Activated CD4-positive, alpha-beta memory T cell treated with anti-CD3 and anti-CD28 coated beads for 36 hours (primary cell): ENCODE data around the gene KLHL34. TPM values are rescaled to one million over a fixed set of nuclear protein-coding genes. Genes with fewer than 3 reads are reported as not detected.

Source experiments
- CTCF ChIA-PET: fragments of 350-600 bp; sonication (Branson Sonifier 250); formaldehyde crosslinking; loops from one replicate; lab custom pipeline; 2021; ENCODE audit warnings: antibody characterized with exemption, inconsistent platforms; lab: Charles Lee
- POLR2A ChIA-PET: fragments of 350-600 bp; sonication (Branson Sonifier 250); formaldehyde crosslinking; loops from one replicate; lab custom pipeline; 2021; ENCODE audit warnings: antibody characterized with exemption; lab: Charles Lee
- DNase-seq: peaks from one replicate; pipeline ENCODE4 v3.0.0-alpha.2; 2020
- H3K27ac Mint-ChIP-seq: one replicate; pipeline ENCODE4 v1.8.0; 2021; ENCODE audit warnings: mixed read lengths
- H3K27me3 Mint-ChIP-seq: one replicate; pipeline ENCODE4 v1.8.0; 2021; ENCODE audit warnings: mixed read lengths
- H3K36me3 Mint-ChIP-seq: one replicate; pipeline ENCODE4 v1.8.0; 2021; ENCODE audit warnings: mixed read lengths
- H3K4me1 Mint-ChIP-seq: one replicate; pipeline ENCODE4 v1.8.0; 2021; ENCODE audit warnings: low read depth, mixed read lengths
- H3K4me3 Mint-ChIP-seq: one replicate; pipeline ENCODE4 v1.8.0; 2021; ENCODE audit warnings: mild to moderate bottlenecking, mixed read lengths
- H3K9me3 Mint-ChIP-seq: one replicate; pipeline ENCODE4 v1.8.0; 2021; ENCODE audit warnings: mixed read lengths
- intact Hi-C: fragments of 100-400 bp; cut with micrococcal nuclease; formaldehyde crosslinking; loops from one replicate; pipeline ENCODE4 v1.15.1; 2023
- total RNA-seq, 2 experiments: library from RNA; stranded (reverse); gene quantifications; one replicate each; pipeline ENCODE4 v1.2.3, GENCODE V29; 2021

KLHL34 gene, protein sequence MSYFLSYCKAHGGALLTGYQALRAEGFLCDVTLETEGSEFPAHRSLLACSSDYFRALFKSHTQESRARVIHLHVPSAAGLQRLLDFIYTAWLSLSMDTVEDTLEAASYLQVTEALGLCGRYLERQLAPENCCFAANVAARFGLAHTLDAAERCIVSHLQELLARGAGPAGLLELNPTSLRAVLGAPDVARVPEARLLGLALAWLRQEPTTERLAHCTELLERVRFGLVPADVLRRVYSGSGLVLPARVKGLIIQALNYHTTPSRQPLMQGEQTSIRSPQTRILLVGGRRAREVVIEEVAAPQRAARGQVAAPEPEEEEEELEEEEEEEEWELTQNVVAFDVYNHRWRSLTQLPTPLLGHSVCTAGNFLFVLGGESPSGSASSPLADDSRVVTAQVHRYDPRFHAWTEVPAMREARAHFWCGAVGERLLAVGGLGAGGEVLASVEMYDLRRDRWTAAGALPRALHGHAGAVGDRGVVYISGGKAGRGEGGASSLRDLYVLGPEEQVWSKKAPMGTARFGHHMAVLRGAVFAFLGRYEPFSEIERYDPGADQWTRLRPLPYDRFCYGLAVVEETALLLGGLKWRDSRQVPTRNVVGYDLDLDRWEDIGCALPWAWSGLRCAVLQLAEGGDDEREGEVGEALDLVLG
- under 1 TPM; 0.70 to 0.71 TPM for total RNA-seq

DNA sequence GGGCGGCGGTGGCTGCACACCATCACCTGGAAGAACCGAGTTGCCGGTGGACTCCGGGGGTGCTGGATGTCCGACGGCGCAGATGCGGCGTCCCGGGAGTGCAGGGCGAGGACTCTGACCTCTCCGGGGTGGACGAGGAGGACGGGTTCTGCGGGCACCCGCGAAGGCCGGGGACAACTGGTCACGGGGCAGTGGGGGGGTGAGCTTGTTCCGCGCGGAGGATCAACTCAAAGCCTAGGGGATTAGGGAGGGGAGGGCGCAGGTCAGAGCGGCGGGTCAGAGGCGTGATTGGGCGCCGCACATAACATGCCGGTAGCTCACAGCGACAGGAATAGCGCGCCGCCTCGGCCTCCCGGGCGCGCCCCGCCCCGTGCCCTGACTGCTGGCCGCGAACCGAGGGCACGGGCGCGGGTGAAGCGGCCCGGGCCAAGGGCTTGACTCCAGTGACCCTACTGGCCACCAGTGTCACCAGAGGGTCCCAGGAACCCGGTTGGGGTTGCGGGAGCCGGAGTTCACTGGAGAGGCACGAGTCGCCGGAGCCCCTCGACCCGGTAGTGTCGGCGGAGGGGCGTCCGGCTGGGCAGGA lies at the start of gene KLHL34:
KLHL34 (minus strand) TSS at position 179 of the 586 bp plus-strand sequence. CDS start 542 bp downstream, outside the sequence.
- peaks cover 6% of the 10 kb centered on the region for H3K4me1 Mint-ChIP-seq
- intact Hi-C loops, result no loop called here
- H3K27ac Mint-ChIP-seq, result peak within 1 kb of the TSS; percentile 23

DNA sequence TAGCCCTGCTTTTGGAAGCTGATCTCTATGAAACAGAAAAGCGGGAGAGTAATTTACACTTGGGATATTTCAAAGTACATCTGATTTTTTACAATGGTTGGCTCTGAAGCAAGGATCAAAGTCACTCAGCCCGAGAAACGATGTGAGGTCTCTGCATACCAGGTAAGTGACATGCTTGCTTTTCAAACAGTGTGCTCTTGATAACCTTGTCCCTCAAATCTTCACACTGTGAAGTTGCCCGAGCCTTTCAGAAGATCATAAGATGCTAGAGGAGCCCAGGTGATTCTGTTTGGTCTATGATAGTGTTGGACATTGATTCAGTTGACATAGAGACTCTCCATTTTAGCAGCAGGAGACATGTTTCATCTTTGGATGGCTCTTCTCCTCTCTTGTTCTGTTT lies 47.1 kb upstream of the KLHL34 start:
- no peak for DNase-seq
- Mint-ChIP-seq H3K9me3 (no peaks in the 10 kb centered on the region), H3K27ac (no peak overlapping the region), H3K4me3 (no peak overlapping the region), H3K36me3 (no peaks in the 10 kb centered on the region), H3K4me1 (no peaks in the 10 kb centered on the region), H3K27me3 (no peaks in the 10 kb centered on the region)
- CTCF ChIA-PET, result no interaction called here
- POLR2A ChIA-PET, result no interaction called here
- intact Hi-C loops, result no loop called here

More for the DNA sequence above, at the start of gene KLHL34:
- Mint-ChIP-seq H3K4me3 (peak within 1 kb of the TSS; percentile 61), H3K36me3 (peaks cover 1% of the 10 kb centered on the region), H3K27me3 (no peaks in the 10 kb centered on the region), H3K9me3 (no peaks in the 10 kb centered on the region)
- peak; percentile 22 for DNase-seq
- ChIA-PET CTCF (no interaction called here), POLR2A (no interaction called here)

DNA sequence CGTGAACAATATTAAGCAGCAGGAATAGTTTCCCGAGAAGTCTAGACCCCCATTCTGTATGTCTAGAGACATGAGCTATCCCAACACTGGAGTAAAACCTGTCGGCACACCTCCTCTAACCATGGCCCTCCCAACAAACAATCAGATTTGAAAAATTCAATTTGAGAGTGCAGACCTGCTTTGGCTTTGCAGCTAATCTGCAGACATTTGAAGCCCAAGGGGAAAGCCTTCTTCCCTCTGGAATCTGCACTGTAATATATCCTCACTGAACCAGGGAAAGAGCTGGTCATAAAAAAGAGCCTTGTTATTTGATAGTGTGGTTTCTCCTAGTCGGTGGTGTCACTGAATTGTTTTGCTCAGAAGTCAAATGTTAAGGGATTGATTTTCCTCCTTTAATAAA lies 44.6 kb upstream of the KLHL34 start:
- Mint-ChIP-seq H3K9me3 (no peaks in the 10 kb centered on the region), H3K36me3 (no peaks in the 10 kb centered on the region), H3K27me3 (no peaks in the 10 kb centered on the region), H3K4me1 (no peaks in the 10 kb centered on the region), H3K27ac (no peak overlapping the region), H3K4me3 (no peak overlapping the region)
- no peak for DNase-seq
- POLR2A ChIA-PET, result no interaction called here
- CTCF ChIA-PET, result no interaction called here
- intact Hi-C loops, result no loop called here

DNA sequence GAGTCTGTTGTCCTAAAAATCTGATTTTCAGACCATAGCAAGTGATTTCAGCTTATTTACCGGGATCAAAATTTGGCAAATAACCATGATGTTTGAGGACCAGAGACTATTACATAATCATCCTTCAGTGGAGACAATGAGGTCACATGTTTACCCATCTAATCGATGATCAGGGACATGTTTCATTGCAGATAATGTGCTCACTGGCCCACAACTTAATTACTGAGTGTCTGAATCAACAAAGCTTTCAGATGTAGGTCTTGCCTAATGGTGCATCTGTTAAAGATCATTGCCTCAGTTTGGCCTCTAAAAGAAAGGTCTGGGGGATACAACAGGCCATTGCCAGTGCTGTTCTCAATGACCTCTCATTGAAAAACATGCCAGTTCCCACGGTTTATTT lies 42.8 kb upstream of the KLHL34 start:
- no peak overlapping the region for H3K4me3 Mint-ChIP-seq
- H3K36me3 Mint-ChIP-seq, result no peaks in the 10 kb centered on the region
- POLR2A ChIA-PET, result no interaction called here
- H3K27ac Mint-ChIP-seq, result no peak overlapping the region
- CTCF ChIA-PET, result no interaction called here
- intact Hi-C loops, result no loop called here
- H3K27me3 Mint-ChIP-seq, result no peaks in the 10 kb centered on the region
- no peak for DNase-seq
- no peaks in the 10 kb centered on the region for H3K9me3 Mint-ChIP-seq
- no peaks in the 10 kb centered on the region for H3K4me1 Mint-ChIP-seq

DNA sequence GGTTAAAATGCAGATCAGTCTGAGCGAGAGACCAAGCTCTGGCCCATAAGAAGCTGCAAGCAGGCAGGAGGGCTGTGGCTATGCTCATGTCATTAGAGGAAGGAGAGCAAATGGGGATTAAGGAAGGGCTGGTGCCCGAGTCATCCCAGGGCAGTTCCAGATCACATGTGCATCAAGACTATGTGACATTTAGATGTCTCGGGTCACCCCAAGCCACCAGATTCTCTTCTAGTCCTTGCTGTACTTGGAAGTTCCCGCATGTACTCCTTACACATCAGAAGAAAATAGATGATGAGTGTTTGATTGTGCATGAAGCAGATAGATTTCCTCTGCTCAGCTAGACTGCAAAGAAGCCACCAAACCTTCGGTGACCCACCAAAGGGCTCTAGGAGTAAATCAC lies 42.1 kb upstream of the KLHL34 start:
- intact Hi-C loops, result no loop called here
- no peaks in the 10 kb centered on the region for H3K4me1 Mint-ChIP-seq
- H3K27me3 Mint-ChIP-seq, result no peaks in the 10 kb centered on the region
- H3K36me3 Mint-ChIP-seq, result no peaks in the 10 kb centered on the region
- H3K27ac Mint-ChIP-seq, result no peak overlapping the region
- CTCF ChIA-PET, result no interaction called here
- POLR2A ChIA-PET, result no interaction called here
- DNase-seq, result no peak
- H3K4me3 Mint-ChIP-seq, result no peak overlapping the region
- H3K9me3 Mint-ChIP-seq, result no peaks in the 10 kb centered on the region

DNA sequence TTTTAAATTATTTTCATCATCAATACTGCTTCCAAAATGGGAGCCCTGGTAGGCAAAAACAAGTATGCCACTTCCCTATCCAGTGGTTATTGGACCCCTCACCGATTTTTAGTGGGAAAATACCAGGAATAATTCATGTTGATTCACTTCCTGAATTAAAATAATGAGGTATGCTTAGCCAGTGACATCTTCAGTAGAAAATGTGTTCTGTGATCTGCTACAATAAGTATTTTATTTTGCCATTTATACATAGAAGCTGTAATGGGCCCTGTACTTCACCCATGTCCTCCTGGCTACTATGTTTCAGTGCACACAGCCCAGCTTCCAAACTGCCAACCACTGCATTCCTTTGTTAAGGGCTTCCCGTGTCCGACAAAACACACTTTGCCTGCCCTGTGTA lies 41.0 kb upstream of the KLHL34 start:
- ChIA-PET CTCF (no interaction called here), POLR2A (no interaction called here)
- no peak overlapping the region for H3K4me3 Mint-ChIP-seq
- H3K4me1 Mint-ChIP-seq, result no peaks in the 10 kb centered on the region
- intact Hi-C loops, result no loop called here
- no peaks in the 10 kb centered on the region for H3K36me3 Mint-ChIP-seq
- no peak for DNase-seq
- H3K27me3 Mint-ChIP-seq, result no peaks in the 10 kb centered on the region
- H3K9me3 Mint-ChIP-seq, result no peaks in the 10 kb centered on the region
- H3K27ac Mint-ChIP-seq, result no peak overlapping the region

DNA sequence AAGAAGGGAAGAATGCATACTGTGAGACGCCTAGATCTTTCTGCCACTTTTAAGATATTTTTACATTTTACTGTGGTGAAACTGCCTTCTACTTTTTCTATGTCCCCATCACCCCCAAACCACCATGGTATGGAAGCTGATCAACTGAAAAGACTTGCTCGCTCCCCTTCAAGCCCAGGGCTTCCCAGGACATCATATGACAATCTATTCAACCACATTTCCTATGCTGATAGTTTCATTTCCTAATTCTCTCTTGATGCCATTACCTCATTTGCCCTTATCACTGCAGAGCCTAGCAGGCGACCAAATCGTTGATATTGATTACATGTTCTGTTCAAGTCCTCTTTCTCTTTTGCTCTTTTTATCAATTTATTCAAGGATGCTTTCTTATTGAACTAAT lies 40.1 kb upstream of the KLHL34 start:
- no peaks in the 10 kb centered on the region for H3K9me3 Mint-ChIP-seq
- intact Hi-C loops, result no loop called here
- no peaks in the 10 kb centered on the region for H3K27me3 Mint-ChIP-seq
- no peaks in the 10 kb centered on the region for H3K4me1 Mint-ChIP-seq
- ChIA-PET POLR2A (no interaction called here), CTCF (no interaction called here)
- no peak overlapping the region for H3K4me3 Mint-ChIP-seq
- no peak overlapping the region for H3K27ac Mint-ChIP-seq
- no peak for DNase-seq
- H3K36me3 Mint-ChIP-seq, result no peaks in the 10 kb centered on the region

DNA sequence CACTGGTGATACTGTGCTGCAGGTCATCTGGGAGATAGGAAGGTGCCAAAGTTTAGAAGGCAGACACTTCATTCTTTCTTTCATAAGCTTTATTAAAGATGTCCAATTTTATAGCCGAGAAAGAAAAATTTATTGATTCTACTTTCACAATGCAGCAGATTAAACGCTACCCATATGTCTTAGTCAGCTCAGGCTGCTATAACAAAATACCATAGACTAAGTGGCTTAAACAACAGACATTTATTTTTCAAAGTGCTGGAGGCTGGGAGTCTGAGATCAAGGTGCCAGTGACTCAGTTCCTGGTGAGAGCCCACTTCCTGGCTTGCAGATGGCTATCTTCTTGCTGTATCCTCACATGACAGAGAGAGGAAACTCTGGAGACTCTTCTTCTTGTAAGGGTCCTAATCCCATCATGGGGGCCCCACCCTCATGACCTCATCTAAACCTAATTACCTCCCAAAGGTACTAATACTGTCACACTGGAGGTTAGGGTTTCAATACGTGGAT lies 33.4 kb upstream of the KLHL34 start:
- Mint-ChIP-seq H3K4me3 (no peak overlapping the region), H3K36me3 (no peaks in the 10 kb centered on the region), H3K4me1 (no peaks in the 10 kb centered on the region), H3K27ac (peak overlapping the region; percentile 2), H3K9me3 (no peaks in the 10 kb centered on the region), H3K27me3 (no peaks in the 10 kb centered on the region)
- POLR2A ChIA-PET, result no interaction called here
- intact Hi-C loops, result no loop called here
- DNase-seq, result peak; percentile 8
- CTCF ChIA-PET, result no interaction called here

DNA sequence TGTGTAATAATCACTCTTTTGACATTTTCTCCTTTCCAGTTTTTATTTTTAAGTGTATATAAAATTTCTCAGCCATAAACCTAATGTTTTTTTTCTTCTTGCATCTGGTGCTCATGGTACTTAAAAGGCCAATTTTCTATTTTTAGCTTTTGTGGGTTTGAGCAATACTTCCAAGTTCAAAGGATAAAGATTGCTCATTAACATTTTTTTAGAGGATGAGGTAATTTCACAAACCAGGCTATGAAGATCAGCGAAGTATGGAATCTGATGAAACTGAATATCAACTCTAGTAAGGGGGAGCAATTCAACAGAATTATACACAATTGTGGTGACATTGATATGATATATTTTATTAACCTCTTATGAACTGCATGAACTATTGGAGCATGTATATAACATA lies 25.8 kb upstream of the KLHL34 start:
- no peaks in the 10 kb centered on the region for H3K9me3 Mint-ChIP-seq
- H3K27me3 Mint-ChIP-seq, result no peaks in the 10 kb centered on the region
- DNase-seq, result no peak
- no peak overlapping the region for H3K27ac Mint-ChIP-seq
- CTCF ChIA-PET, result no interaction called here
- intact Hi-C loops, result no loop called here
- no peaks in the 10 kb centered on the region for H3K4me1 Mint-ChIP-seq
- no peaks in the 10 kb centered on the region for H3K36me3 Mint-ChIP-seq
- POLR2A ChIA-PET, result no interaction called here
- no peak overlapping the region for H3K4me3 Mint-ChIP-seq

DNA sequence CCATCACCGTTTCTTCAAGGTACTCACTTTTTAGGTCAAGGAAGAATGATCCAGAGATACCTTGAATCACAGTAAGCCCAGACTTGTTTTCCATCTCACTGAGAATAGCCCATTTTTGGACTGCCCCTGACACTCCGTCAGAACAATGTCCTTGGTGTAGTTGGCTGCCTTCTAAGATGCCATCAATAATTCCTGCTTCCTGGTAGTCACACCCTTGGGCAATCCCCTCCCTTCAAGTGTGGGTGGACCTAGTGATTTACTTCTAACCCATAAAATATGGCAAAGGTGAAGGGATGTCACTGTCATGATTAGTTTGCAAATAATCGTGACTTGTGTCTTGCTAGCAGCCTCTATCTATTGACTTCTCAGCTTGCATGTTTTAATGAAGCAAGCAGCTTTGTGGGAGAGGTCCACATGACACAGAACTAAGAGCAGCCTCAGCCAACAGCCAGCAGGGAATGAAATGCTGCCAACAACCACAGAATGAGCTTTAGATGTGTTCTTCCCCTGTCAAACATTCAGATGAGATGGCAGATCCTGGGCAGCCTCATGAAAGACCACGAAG lies 20.0 kb upstream of the KLHL34 start:
- H3K9me3 Mint-ChIP-seq, result no peaks in the 10 kb centered on the region
- intact Hi-C loops, result no loop called here
- POLR2A ChIA-PET, result no interaction called here
- H3K27me3 Mint-ChIP-seq, result no peaks in the 10 kb centered on the region
- H3K36me3 Mint-ChIP-seq, result no peaks in the 10 kb centered on the region
- H3K4me1 Mint-ChIP-seq, result no peaks in the 10 kb centered on the region
- no peak for DNase-seq
- CTCF ChIA-PET, result no interaction called here
- no peak overlapping the region for H3K27ac Mint-ChIP-seq
- no peak overlapping the region for H3K4me3 Mint-ChIP-seq

DNA sequence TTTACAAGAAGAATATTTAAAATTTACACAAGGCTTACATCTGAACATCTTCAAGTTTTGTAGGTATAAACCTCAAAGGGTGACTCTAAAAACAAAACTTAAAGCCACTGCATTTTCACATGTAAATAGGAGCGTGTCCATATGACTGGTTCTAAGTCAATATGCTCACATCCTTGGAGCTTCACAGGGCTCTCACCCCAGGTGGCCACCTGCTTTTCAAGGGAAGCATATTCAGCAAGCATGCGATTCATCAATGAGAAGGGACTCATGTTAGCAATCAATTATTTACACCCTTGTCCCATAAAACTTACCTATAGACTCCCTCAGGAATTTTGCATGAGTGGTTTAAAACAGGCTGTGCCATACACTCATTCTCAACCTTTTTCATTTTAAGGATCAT lies 17.8 kb upstream of the KLHL34 start:
- intact Hi-C loops, result no loop called here
- CTCF ChIA-PET, result no interaction called here

DNA sequence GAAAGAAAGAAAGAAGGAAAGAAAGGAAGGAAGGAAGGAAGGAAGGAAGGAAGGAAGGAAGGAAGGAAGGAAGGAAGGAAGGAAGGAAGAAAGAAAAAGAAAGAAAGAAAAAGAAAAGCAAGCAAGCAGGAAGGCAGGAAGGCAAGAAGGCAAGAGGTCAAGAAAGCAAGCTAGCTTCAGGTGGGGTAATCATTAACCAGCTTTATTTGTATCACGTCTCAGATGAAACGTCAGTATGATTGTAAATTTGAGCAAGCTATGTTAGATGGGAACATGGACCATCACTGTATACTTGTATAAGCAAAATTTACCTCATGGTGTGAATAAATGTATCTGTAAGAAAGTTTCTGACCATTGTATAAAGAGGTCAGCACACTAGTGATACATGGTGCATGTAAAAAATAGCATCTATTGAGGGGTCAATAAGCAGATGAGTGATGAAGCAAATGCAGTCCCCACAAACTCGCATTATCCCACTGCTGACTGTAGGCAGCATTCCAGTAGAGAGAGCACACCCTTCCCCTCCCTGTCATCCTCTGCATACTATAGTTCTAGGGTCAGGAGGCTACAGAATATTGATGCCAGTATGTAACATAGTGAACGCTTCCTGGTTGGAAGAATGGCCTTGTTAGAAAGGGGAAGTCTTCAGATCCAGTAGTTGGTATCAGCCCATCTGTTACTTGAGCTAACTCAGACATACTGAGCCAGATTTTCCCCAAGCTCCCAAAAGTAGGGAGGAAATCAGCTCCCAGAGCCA lies 16.5 kb upstream of the KLHL34 start:
- H3K4me3 Mint-ChIP-seq, result no peak overlapping the region
- ChIA-PET POLR2A (no interaction called here), CTCF (no interaction called here)
- peaks cover 2% of the 10 kb centered on the region for H3K27me3 Mint-ChIP-seq
- no peak overlapping the region for H3K27ac Mint-ChIP-seq
- H3K4me1 Mint-ChIP-seq, result no peaks in the 10 kb centered on the region
- no peak for DNase-seq
- H3K9me3 Mint-ChIP-seq, result no peaks in the 10 kb centered on the region
- no peaks in the 10 kb centered on the region for H3K36me3 Mint-ChIP-seq
- intact Hi-C loops, result no loop called here

More for the DNA sequence above, 17.8 kb upstream of the KLHL34 start:
- H3K36me3 Mint-ChIP-seq, result no peaks in the 10 kb centered on the region
- H3K27me3 Mint-ChIP-seq, result peaks cover 2% of the 10 kb centered on the region
- H3K27ac Mint-ChIP-seq, result no peak overlapping the region
- POLR2A ChIA-PET, result no interaction called here
- H3K4me3 Mint-ChIP-seq, result no peak overlapping the region
- H3K4me1 Mint-ChIP-seq, result no peaks in the 10 kb centered on the region
- DNase-seq, result no peak
- no peaks in the 10 kb centered on the region for H3K9me3 Mint-ChIP-seq
